ENCODE measurements around the gene KCNIP2. TPM values are rescaled to one million over a fixed set of nuclear protein-coding genes. Genes with fewer than 3 reads are reported as not detected.

Gene KCNIP2
- total RNA-seq, 1 donor from 2014 or later, result 7.7 TPM

DNA sequence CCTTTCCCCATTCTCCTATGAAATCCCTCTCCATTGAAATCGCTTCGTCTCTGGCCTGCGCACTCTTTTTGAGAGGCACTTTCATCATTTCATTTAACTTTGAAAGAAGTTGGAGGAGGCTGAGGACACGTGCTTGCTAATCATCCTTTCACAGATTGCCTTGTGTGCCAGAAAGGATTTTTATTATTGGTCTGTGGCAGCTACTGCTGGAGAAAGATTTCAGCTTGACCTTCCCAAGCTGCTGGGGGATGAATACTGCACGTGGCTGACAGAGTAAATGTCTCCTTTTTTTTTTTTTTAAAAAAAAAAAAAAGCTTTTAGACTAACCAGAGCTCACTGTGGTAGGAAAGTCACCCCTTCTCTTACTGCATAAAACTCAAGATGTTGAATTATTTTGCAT, 44.2 kb upstream of the KCNIP2 start:
- H3K9me3 Mint-ChIP-seq (ENCODE audit: unreplicated experiment), result no peaks in the 10 kb centered on the region
- DNase-seq (ENCODE audit: low spot score), result no peak
- H3K36me3 Mint-ChIP-seq (ENCODE audit: low read depth, unreplicated experiment), result no peaks in the 10 kb centered on the region
- TF ChIP-seq, protein P1, sequence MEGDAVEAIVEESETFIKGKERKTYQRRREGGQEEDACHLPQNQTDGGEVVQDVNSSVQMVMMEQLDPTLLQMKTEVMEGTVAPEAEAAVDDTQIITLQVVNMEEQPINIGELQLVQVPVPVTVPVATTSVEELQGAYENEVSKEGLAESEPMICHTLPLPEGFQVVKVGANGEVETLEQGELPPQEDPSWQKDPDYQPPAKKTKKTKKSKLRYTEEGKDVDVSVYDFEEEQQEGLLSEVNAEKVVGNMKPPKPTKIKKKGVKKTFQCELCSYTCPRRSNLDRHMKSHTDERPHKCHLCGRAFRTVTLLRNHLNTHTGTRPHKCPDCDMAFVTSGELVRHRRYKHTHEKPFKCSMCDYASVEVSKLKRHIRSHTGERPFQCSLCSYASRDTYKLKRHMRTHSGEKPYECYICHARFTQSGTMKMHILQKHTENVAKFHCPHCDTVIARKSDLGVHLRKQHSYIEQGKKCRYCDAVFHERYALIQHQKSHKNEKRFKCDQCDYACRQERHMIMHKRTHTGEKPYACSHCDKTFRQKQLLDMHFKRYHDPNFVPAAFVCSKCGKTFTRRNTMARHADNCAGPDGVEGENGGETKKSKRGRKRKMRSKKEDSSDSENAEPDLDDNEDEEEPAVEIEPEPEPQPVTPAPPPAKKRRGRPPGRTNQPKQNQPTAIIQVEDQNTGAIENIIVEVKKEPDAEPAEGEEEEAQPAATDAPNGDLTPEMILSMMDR (IDR thresholded peaks at IDR 0.05; ENCODE audit: unreplicated experiment), result no peak
- H3K4me1 Mint-ChIP-seq (ENCODE audit: unreplicated experiment), result peaks cover 25% of the 10 kb centered on the region
- no peak overlapping the region for H3K4me3 Mint-ChIP-seq (ENCODE audit: unreplicated experiment)
- H3K27me3 Mint-ChIP-seq (ENCODE audit: unreplicated experiment), result peaks cover 3% of the 10 kb centered on the region
- H3K27ac Mint-ChIP-seq (ENCODE audit: unreplicated experiment), result no peak overlapping the region

DNA sequence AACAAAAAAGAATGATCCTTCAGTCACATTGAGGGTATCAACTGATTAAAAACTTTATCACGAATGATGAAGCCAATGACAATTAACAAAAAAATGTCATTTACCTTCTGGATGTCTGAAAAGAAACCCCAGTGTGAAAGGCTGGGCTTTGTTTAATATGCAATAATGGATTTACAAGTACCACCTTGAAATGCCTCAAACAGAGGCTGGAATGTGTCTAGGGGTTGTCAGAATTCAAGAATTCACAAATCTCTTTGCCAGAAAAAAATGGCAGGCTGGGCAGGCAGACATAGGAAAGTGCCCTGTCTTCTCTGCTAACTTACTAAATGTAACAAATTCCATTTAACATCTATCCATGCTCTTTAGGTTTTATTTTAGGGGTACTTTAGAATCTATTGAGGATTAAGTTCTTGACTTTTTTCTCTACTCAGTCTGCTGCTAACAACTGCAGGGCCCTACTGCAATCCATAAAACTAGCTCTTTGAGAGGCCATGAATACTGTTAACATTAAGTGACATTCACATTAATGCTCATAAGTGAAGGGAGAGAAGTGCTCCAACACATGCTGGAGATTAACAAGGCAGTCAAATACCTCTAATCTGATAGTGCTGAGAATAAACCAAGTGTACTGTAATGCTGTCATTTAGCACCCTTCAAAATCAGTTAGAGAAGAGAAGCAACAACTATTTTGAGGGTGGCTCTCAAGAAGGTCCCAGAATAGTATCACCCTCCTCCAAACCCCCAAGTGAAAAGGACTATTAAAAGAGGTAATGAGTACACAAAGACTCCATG, 43.1 kb upstream of the KCNIP2 start:
- Mint-ChIP-seq H3K36me3 (ENCODE audit: low read depth, unreplicated experiment) (no peaks in the 10 kb centered on the region), H3K9me3 (ENCODE audit: unreplicated experiment) (no peaks in the 10 kb centered on the region), H3K27me3 (ENCODE audit: unreplicated experiment) (peaks cover 3% of the 10 kb centered on the region), H3K4me1 (ENCODE audit: unreplicated experiment) (peaks cover 23% of the 10 kb centered on the region), H3K27ac (ENCODE audit: unreplicated experiment) (no peak overlapping the region), H3K4me3 (ENCODE audit: unreplicated experiment) (no peak overlapping the region)
- DNase-seq (ENCODE audit: low spot score), result no peak
- TF ChIP-seq, protein P1 (IDR thresholded peaks at IDR 0.05; ENCODE audit: unreplicated experiment), result no peak

DNA sequence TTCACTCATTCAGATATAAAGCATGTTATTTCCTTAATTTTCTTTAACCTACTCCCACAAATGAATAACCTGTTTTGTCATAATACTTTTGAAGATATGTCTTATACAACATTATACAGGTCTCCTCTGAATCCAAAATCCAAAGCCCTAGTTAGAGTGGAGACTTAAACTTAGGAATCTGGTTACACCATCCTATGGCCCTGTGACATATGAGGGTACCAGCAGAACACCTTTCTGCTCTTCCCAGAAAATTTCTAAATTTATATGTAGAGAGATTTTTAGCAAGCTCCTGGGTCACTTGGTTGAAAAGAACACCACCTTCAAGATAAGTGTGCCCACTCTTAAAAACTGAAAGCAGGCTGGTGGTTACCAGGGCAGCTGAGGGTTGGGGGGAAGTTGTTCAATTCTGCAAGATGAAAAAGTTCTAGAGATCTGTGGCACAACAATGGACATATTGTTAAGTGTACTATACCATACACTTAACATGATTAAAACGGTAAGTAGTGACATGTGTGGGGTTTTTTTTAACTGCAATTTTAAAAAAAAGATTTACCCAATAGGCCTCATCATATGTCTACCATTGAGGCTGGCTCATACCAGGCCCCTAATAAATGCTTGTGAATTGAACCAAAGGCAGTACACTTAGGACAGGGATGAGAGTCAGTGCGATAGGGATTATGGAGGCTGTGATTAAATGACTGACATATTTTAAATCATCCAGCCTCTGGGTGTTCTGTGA, 37.6 kb upstream of the KCNIP2 start:
- no peak overlapping the region for H3K4me3 Mint-ChIP-seq (ENCODE audit: unreplicated experiment)
- H3K9me3 Mint-ChIP-seq (ENCODE audit: unreplicated experiment), result no peaks in the 10 kb centered on the region
- H3K27ac Mint-ChIP-seq (ENCODE audit: unreplicated experiment), result no peak overlapping the region
- TF ChIP-seq, protein P1 (IDR thresholded peaks at IDR 0.05; ENCODE audit: unreplicated experiment), result no peak
- peaks cover 17% of the 10 kb centered on the region for H3K4me1 Mint-ChIP-seq (ENCODE audit: unreplicated experiment)
- DNase-seq (ENCODE audit: low spot score), result no peak
- peaks cover 7% of the 10 kb centered on the region for H3K27me3 Mint-ChIP-seq (ENCODE audit: unreplicated experiment)
- H3K36me3 Mint-ChIP-seq (ENCODE audit: low read depth, unreplicated experiment), result no peaks in the 10 kb centered on the region

DNA sequence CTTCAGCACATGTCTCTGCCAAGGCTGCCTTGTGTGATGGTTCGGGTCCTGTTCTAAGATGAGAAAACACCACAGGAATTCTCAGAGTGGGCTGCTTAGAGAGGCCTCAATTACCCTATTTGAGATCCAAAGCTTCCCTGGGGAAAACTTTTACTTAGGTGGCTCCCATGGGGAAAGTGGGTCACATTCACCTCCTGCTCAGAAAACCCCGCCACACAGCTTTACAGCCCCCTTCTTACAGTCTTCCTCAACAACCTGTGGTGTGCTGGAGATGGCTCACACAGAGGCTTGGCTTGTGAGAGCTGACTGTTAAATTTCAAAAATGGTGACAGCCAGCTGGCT, 36.6 kb upstream of the KCNIP2 start:
- no peak overlapping the region for H3K4me3 Mint-ChIP-seq (ENCODE audit: unreplicated experiment)
- peaks cover 10% of the 10 kb centered on the region for H3K27me3 Mint-ChIP-seq (ENCODE audit: unreplicated experiment)
- no peak overlapping the region for H3K27ac Mint-ChIP-seq (ENCODE audit: unreplicated experiment)
- H3K9me3 Mint-ChIP-seq (ENCODE audit: unreplicated experiment), result no peaks in the 10 kb centered on the region
- TF ChIP-seq, protein P1 (IDR thresholded peaks at IDR 0.05; ENCODE audit: unreplicated experiment), result no peak
- peaks cover 20% of the 10 kb centered on the region for H3K4me1 Mint-ChIP-seq (ENCODE audit: unreplicated experiment)
- H3K36me3 Mint-ChIP-seq (ENCODE audit: low read depth, unreplicated experiment), result no peaks in the 10 kb centered on the region
- DNase-seq (ENCODE audit: low spot score), result no peak

All from endothelial cell (in vitro differentiated cells).